Spleen (tissue), 11 donors: ENCODE results near the gene PBX1. TPM values are rescaled to one million over a fixed set of nuclear protein-coding genes. Genes with fewer than 3 reads are reported as not detected.
A peak's percentile ranks its signal among the peaks of the same experiment; 100 is the strongest.

Experiments used
- DNase-seq: peaks from one replicate; pipeline ENCODE4 v3.0.0-alpha.2; 2020
- H3K27ac ChIP-seq, 8 donors: fragments of 200-600 bp; sonication (generic) in 7 of 8; 1 replicate in 4 of 8; 2 replicates in 4 of 8; pipeline versions ENCODE4 v1.5.0 to v1.8.0; 2016 to 2021; ENCODE audit warnings: inconsistent platforms in 4 of 8, mild to moderate bottlenecking in 4 of 8, moderate library complexity in 1 of 8
- H3K27me3 ChIP-seq, 7 donors: fragments of 200-600 bp; sonication (generic) in 6 of 7; replicated peaks in 1 of 7; 1 replicate in 4 of 7; 2 replicates in 3 of 7; pipeline versions ENCODE4 v1.5.0 to v1.8.0; 2016 to 2021; ENCODE audit warnings: inconsistent platforms in 3 of 7, mild to moderate bottlenecking in 1 of 7
- H3K36me3 ChIP-seq, 6 donors: fragments of 200-600 bp; sonication (generic) in 5 of 6; 1 replicate in 4 of 6; 2 replicates in 2 of 6; pipeline versions ENCODE4 v1.5.0 to v1.8.0; 2016 to 2021; ENCODE audit warnings: inconsistent platforms in 2 of 6
- H3K4me1 ChIP-seq, 6 donors: fragments of 200-600 bp; sonication (generic) in 5 of 6; 1 replicate in 3 of 6; 2 replicates in 3 of 6; pipeline versions ENCODE4 v1.5.0 to v1.8.0; 2016 to 2021; ENCODE audit warnings: inconsistent platforms in 3 of 6
- H3K4me3 ChIP-seq, 8 donors: fragments of 200-600 bp; sonication (generic) in 7 of 8; 1 replicate in 4 of 8; 2 replicates in 4 of 8; pipeline versions ENCODE4 v1.5.0 to v1.8.0; 2016 to 2021; ENCODE audit warnings: inconsistent platforms in 4 of 8, mild to moderate bottlenecking in 4 of 8, moderate library complexity in 2 of 8
- H3K9me3 ChIP-seq, 8 donors: fragments of 200-600 bp; sonication (generic) in 7 of 8; 1 replicate in 4 of 8; 2 replicates in 4 of 8; pipeline versions ENCODE4 v1.5.0 to v1.8.0; 2016 to 2021; ENCODE audit warnings: inconsistent platforms in 4 of 8
- POLR2A ChIP-seq, 3 donors: fragments of 450-650 bp; IDR thresholded peaks; one replicate each; pipeline ENCODE4 v1.5.1; 2017; ENCODE audit warnings: antibody characterized with exemption in 3 of 3, mild to moderate bottlenecking in 1 of 3
- POLR2AphosphoS5 ChIP-seq, 3 donors: sonication (generic); formaldehyde crosslinking; IDR thresholded peaks; one replicate each; pipeline ENCODE4 v1.5.1; 2017; ENCODE audit warnings: antibody characterized with exemption in 3 of 3
- WGBS, 5 donors: extraction: QIAGEN DNeasy Blood & Tissue Kit in 3 of 5; methylation state at CpG; one replicate each; pipeline versions ENCODE4 v1.1.5 to v1.1.7; 2013 to 2018; 5-methylcytosine and 5-hydroxymethylcytosine counted together
- intact Hi-C: fragments of 100-400 bp; cut with DNase I; formaldehyde crosslinking; loops from one replicate; pipeline ENCODE4 v1.15.0; 2023; ENCODE audit warnings: low total_unique reads
- polyA plus RNA-seq, 3 donors: library from polyadenylated mRNA; stranded (reverse); fragments of 200-250 nt; gene quantifications; one replicate each; pipeline ENCODE4 v1.2.1, GENCODE V29; 2013
- total RNA-seq, 7 donors: library from RNA; depleted of rRNA in 3 of 7; stranded (reverse); fragments of >200 nt in 3 of 7; fragmentation: NEBNext Ultra II Directional in 4 of 7; extraction: Animal tissue kit (Norgen Biotek cat#: 25700) in 4 of 7; gene quantifications; one replicate each; pipeline versions ENCODE4 v1.1.0 to v1.2.1, GENCODE V29; 2016 to 2021
- TF ChIP-seq, protein P1 (sequence below), 11 experiments: fragments of 200-600 bp in 7 of 11; fragments of 450-650 bp in 4 of 11; sonication (generic) in 4 of 11; IDR thresholded peaks in 8 of 11; conservative IDR thresholded peaks in 3 of 11; 1 replicate in 7 of 11; 2 replicates in 4 of 11; pipeline versions ENCODE4 v1.4.0 to v1.8.0; 2016 to 2021; ENCODE audit warnings: antibody characterized with exemption in 11 of 11, inconsistent platforms in 4 of 11, mild to moderate bottlenecking in 1 of 11
- donor health status: healthy with polysubstance abuse.
- donor health status: DM: no; HTN: no; CAD: no; lungs with moderate emphysema.
- donor health status: DM: no; HTN: no; CAD: no.
- donor health status: Bipolar disorder and iron deficiency.
- donor health status: healthy.
- donor health status: DM: no; HTN: no; CAD: no.
- donor health status: DM: yes; HTN: yes; CAD: no.

PBX1 gene
- total and polyA plus RNA-seq, 10 donors = 3.4 to 79.5 (median 31.8) TPM

- whole genome bisulfite sequencing, 5 donors = 83 to 96% (median 89%) methylated on average over 5 of the region's 5 CpGs
- no peak overlapping the region for H3K4me3 ChIP-seq
- no peak for TF ChIP-seq POLR2AphosphoS5 (IDR thresholded peaks at IDR 0.05)
- TF ChIP-seq, protein P1, sequence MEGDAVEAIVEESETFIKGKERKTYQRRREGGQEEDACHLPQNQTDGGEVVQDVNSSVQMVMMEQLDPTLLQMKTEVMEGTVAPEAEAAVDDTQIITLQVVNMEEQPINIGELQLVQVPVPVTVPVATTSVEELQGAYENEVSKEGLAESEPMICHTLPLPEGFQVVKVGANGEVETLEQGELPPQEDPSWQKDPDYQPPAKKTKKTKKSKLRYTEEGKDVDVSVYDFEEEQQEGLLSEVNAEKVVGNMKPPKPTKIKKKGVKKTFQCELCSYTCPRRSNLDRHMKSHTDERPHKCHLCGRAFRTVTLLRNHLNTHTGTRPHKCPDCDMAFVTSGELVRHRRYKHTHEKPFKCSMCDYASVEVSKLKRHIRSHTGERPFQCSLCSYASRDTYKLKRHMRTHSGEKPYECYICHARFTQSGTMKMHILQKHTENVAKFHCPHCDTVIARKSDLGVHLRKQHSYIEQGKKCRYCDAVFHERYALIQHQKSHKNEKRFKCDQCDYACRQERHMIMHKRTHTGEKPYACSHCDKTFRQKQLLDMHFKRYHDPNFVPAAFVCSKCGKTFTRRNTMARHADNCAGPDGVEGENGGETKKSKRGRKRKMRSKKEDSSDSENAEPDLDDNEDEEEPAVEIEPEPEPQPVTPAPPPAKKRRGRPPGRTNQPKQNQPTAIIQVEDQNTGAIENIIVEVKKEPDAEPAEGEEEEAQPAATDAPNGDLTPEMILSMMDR (IDR thresholded peaks at IDR 0.05 in 8 of 11, conservative IDR thresholded peaks at IDR 0.05 in 3 of 11) = no peak
- TF ChIP-seq POLR2A (IDR thresholded peaks at IDR 0.05) = no peak
- no peak overlapping the region for H3K27ac ChIP-seq
- H3K36me3 ChIP-seq = no peaks in the 10 kb centered on the region
- no peak for DNase-seq
- no peaks in the 10 kb centered on the region for H3K27me3 ChIP-seq
- no peaks in the 10 kb centered on the region for H3K9me3 ChIP-seq
- intact Hi-C loops = no loop called here
- H3K4me1 ChIP-seq = peaks cover 0 to 23% (median 7%) of the 10 kb centered on the region in 6 donors
Measured at GRCh38 chr1:164745736-164746135, 186.8 kb downstream of the PBX1 start.

- TF ChIP-seq POLR2AphosphoS5 (IDR thresholded peaks at IDR 0.05) (no peak), POLR2A (IDR thresholded peaks at IDR 0.05) (no peak)
- TF ChIP-seq, protein P1 (IDR thresholded peaks at IDR 0.05 in 8 of 11, conservative IDR thresholded peaks at IDR 0.05 in 3 of 11) = no peak
- intact Hi-C loops = no loop called here
Measured at GRCh38 chr1:164746632-164747031, 187.6 kb downstream of the PBX1 start.

DNA sequence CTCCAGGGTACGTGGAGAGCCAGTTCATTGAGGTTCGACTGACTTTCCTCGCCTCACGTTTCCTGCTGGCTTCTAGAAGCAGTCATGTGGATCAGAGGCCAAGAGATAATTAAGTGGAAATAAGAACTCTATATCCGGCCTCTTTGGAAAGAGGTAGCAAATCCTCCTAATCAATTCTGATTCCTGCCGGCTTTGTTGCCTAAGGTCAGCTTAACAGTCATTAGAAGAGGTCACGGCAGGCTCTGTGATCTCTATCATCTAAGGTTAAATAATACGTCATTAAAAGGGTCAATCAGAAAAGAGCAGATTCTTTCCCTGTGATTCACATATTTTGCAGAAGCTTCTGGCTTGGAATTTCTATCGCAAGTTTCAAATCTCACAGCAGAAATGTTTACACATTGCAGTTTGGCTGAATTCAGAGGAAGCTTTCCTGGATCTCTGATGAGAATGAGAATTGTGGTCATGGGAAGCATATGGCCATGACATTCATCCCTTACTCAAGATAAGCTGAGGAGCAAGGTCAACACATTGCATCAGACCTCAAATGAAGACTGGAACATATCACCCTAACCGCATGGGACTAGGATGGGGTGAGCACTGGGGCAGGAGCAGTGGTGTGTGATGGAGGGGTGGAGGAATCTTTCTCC lies 189.4 kb downstream of the PBX1 start:
- TF ChIP-seq, protein P1 (IDR thresholded peaks at IDR 0.05 in 8 of 11, conservative IDR thresholded peaks at IDR 0.05 in 3 of 11) = no peak
- peak in 1 of 3 donors; percentile 68 for TF ChIP-seq POLR2AphosphoS5 (IDR thresholded peaks at IDR 0.05)
- Histone ChIP-seq H3K27ac (peak overlapping the region in 7 of 8 donors; percentile 51 to 65 (median 59)), H3K9me3 (no peaks in the 10 kb centered on the region), H3K27me3 (no peaks in the 10 kb centered on the region), H3K36me3 (no peaks in the 10 kb centered on the region), H3K4me3 (no peak overlapping the region), H3K4me1 (peaks cover 0 to 23% (median 7%) of the 10 kb centered on the region in 6 donors)
- no peak for DNase-seq
- intact Hi-C loops = no loop called here
- 62 to 77% (median 67%) methylated on average over 10 of the region's 10 CpGs for WGBS, 5 donors

More at GRCh38 chr1:164746632-164747031, 187.6 kb downstream of the PBX1 start:
- no peak for DNase-seq
- Histone ChIP-seq H3K4me1 (peaks cover 0 to 23% (median 7%) of the 10 kb centered on the region in 6 donors), H3K27ac (no peak overlapping the region), H3K36me3 (no peaks in the 10 kb centered on the region), H3K4me3 (no peak overlapping the region), H3K9me3 (no peaks in the 10 kb centered on the region), H3K27me3 (no peaks in the 10 kb centered on the region)
- WGBS, 5 donors = 62 to 87% (median 84%) methylated on average over 5 of the region's 5 CpGs

DNA sequence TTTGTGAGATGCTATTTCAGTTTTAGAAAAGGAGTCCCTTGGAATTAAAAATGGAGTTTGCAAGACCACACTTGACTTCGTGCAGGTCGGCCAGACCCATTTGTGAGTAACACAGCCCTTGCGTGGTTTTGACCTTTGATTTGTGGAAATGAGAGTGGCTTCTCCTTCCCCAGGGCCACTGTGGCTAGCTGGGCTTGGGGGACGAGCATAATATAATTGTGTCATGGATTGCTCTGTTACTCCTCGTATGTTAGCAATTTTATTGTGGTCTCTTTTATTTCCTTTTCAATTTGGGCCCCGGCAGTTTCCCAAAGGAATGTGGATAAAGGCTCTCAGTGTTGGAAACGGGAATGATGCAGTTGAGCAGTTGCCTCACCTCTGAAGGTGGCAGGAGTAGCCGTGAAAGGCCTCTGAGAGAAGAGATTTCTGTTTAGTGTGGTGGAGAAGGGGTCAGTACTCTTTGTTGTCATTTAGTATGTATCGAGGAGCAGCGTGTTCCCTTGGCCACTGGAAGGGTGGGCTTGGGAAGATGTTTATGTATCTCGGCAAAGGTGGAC lies 194.6 kb downstream of the PBX1 start:
- 69 to 90% (median 80%) methylated on average over 11 of the region's 11 CpGs for WGBS, 5 donors
- intact Hi-C loops = no loop called here
- DNase-seq = no peak
- TF ChIP-seq POLR2A (IDR thresholded peaks at IDR 0.05) (no peak), POLR2AphosphoS5 (IDR thresholded peaks at IDR 0.05) (no peak)
- TF ChIP-seq, protein P1 (IDR thresholded peaks at IDR 0.05 in 8 of 11, conservative IDR thresholded peaks at IDR 0.05 in 3 of 11) = no peak
- H3K36me3 ChIP-seq = no peaks in the 10 kb centered on the region
- H3K27me3 ChIP-seq = no peaks in the 10 kb centered on the region
- H3K9me3 ChIP-seq = no peaks in the 10 kb centered on the region
- H3K4me1 ChIP-seq = peaks cover 0 to 5% (median 0%) of the 10 kb centered on the region in 6 donors
- peak overlapping the region in 3 of 8 donors; percentile 1 to 24 (median 22) for H3K27ac ChIP-seq
- H3K4me3 ChIP-seq = no peak overlapping the region
